OCI-LY1 (cell line): ENCODE results near the gene PRPF4.

Source experiments
- H2AFZ ChIP-seq: fragments of 200-600 bp; sonication (generic), shearing (Covaris generic); 2 replicates; pipeline ENCODE4 v1.6.0; 2014; ENCODE audit warnings: antibody characterized with exemption, mild to moderate bottlenecking, low read length
- H3F3A ChIP-seq: fragments of 200-600 bp; sonication (generic), shearing (Covaris generic); 2 replicates; pipeline ENCODE4 v1.6.0; 2014; ENCODE audit warnings: mild to moderate bottlenecking, antibody characterized with exemption, low read length, moderate library complexity; ENCODE audit not compliant: insufficient read depth
- H3K27ac ChIP-seq: fragments of 200-600 bp; sonication (generic); 2 replicates; pipeline ENCODE4 v1.5.1; 2014; ENCODE audit warnings: low read length, mixed run types, mild to moderate bottlenecking, low read depth; ENCODE audit not compliant: poor library complexity, severe bottlenecking
- H3K27me3 ChIP-seq: fragments of 200-600 bp; sonication (generic); 2 replicates; pipeline ENCODE4 v1.6.0; 2014; ENCODE audit warnings: antibody characterized with exemption, mild to moderate bottlenecking, low read length, moderate library complexity; ENCODE audit not compliant: insufficient read depth
- H3K36me3 ChIP-seq: fragments of 200-600 bp; sonication (generic); 2 replicates; pipeline ENCODE4 v1.6.1; 2014; ENCODE audit warnings: mild to moderate bottlenecking, antibody characterized with exemption, low read length, moderate library complexity, mixed read lengths; ENCODE audit not compliant: insufficient read depth
- H3K4me1 ChIP-seq: fragments of 200-600 bp; sonication (generic); 2 replicates; pipeline ENCODE4 v1.5.1; 2014; ENCODE audit warnings: mild to moderate bottlenecking, low read length, moderate library complexity; ENCODE audit not compliant: insufficient read depth, severe bottlenecking
- H3K4me2 ChIP-seq: fragments of 200-600 bp; sonication (generic), shearing (Covaris generic); 2 replicates; pipeline ENCODE4 v1.6.1; 2014; ENCODE audit warnings: low read length
- H3K4me3 ChIP-seq: fragments of 200-600 bp; sonication (generic); 2 replicates; pipeline ENCODE4 v1.5.1; 2014; ENCODE audit warnings: low read length, low read depth, mild to moderate bottlenecking, mixed read lengths; ENCODE audit not compliant: poor library complexity, severe bottlenecking
- H3K79me2 ChIP-seq: fragments of 200-600 bp; shearing (Covaris generic); 2 replicates; pipeline ENCODE4 v1.6.1; 2016; ENCODE audit warnings: mixed run types, low read length, mixed read lengths; ENCODE audit not compliant: insufficient read depth
- H3K9ac ChIP-seq: fragments of 200-600 bp; sonication (generic), shearing (Covaris generic); 2 replicates; pipeline ENCODE4 v1.6.1; 2014; ENCODE audit warnings: mild to moderate bottlenecking, low read length, mixed read lengths
- H3K9me2 ChIP-seq: fragments of 200-600 bp; sonication (generic), shearing (Covaris generic); 2 replicates; pipeline ENCODE4 v1.6.1; 2014; ENCODE audit warnings: low read depth, mild to moderate bottlenecking, low read length, mixed read lengths
- H3K9me3 ChIP-seq: fragments of 200-600 bp; shearing (Covaris generic); 2 replicates; pipeline ENCODE4 v1.6.1; 2014; ENCODE audit warnings: low read length, mixed read lengths
- H4K20me1 ChIP-seq: fragments of 200-600 bp; sonication (generic), shearing (Covaris generic); 2 replicates; pipeline ENCODE4 v1.6.0; 2016; ENCODE audit warnings: mild to moderate bottlenecking, low read length; ENCODE audit not compliant: insufficient read depth
- CTCF ChIP-seq: fragments of 200-600 bp; sonication (generic), shearing (Covaris generic); IDR thresholded peaks from 2 replicates; pipeline ENCODE4 v1.5.1; 2017; ENCODE audit warnings: mild to moderate bottlenecking, antibody characterized with exemption, low read length, moderate library complexity, mixed read lengths
- EZH2 ChIP-seq: fragments of 200-600 bp; sonication (generic), shearing (Covaris generic); IDR thresholded peaks from 2 replicates; pipeline ENCODE4 v1.8.0; 2017; ENCODE audit warnings: borderline replicate concordance, mixed run types, mild to moderate bottlenecking, antibody characterized with exemption, low read length, moderate library complexity, mixed read lengths

Gene PRPF4

GRCh38 chr9:113310538-113310937, 35.1 kb downstream of the PRPF4 start:
- Histone ChIP-seq H3K4me3 (no peak overlapping the region), H3K9me3 (no peaks in the 10 kb centered on the region), H2AFZ (no peak overlapping the region), H3F3A (no peaks in the 10 kb centered on the region; the same call in 1 of the 2 replicates), H3K27ac (no peak overlapping the region), H3K9ac (no peak overlapping the region), H4K20me1 (no peaks in the 10 kb centered on the region), H3K27me3 (no peaks in the 10 kb centered on the region), H3K4me2 (no peak overlapping the region), H3K79me2 (no peaks in the 10 kb centered on the region), H3K9me2 (no peaks in the 10 kb centered on the region), H3K4me1 (no peaks in the 10 kb centered on the region), H3K36me3 (no peaks in the 10 kb centered on the region)
- TF ChIP-seq CTCF (no peak), EZH2 (no peak)

GRCh38 chr9:113311961-113312360, 36.5 kb downstream of the PRPF4 start:
- no peak for TF ChIP-seq EZH2
- TF ChIP-seq CTCF: no peak
- H3K4me1 ChIP-seq: no peaks in the 10 kb centered on the region
- H2AFZ ChIP-seq: no peak overlapping the region
- H3K27me3 ChIP-seq: no peaks in the 10 kb centered on the region
- no peak overlapping the region for H3K9ac ChIP-seq
- H3K9me3 ChIP-seq: no peaks in the 10 kb centered on the region
- no peaks in the 10 kb centered on the region; the same call in 1 of the 2 replicates for H3F3A ChIP-seq
- no peaks in the 10 kb centered on the region for H3K9me2 ChIP-seq
- no peaks in the 10 kb centered on the region for H3K79me2 ChIP-seq
- H4K20me1 ChIP-seq: no peaks in the 10 kb centered on the region
- no peak overlapping the region for H3K4me3 ChIP-seq
- no peak overlapping the region for H3K4me2 ChIP-seq
- H3K36me3 ChIP-seq: no peaks in the 10 kb centered on the region
- no peak overlapping the region for H3K27ac ChIP-seq

- Histone ChIP-seq H3K4me1 (no peaks in the 10 kb centered on the region), H3K9me2 (no peaks in the 10 kb centered on the region), H3K36me3 (no peaks in the 10 kb centered on the region), H2AFZ (no peak overlapping the region), H3K9ac (no peak overlapping the region), H3K27ac (no peak overlapping the region), H3K79me2 (no peaks in the 10 kb centered on the region), H3F3A (no peaks in the 10 kb centered on the region; the same call in 1 of the 2 replicates), H3K9me3 (no peaks in the 10 kb centered on the region), H3K27me3 (no peaks in the 10 kb centered on the region), H3K4me2 (no peak overlapping the region), H4K20me1 (no peaks in the 10 kb centered on the region), H3K4me3 (no peak overlapping the region)
- TF ChIP-seq CTCF: no peak
- TF ChIP-seq EZH2: no peak
Measured at GRCh38 chr9:113313261-113313660, 37.8 kb downstream of the PRPF4 start.
